HEK293T (cell line): ENCODE results near the gene DDX28.

Experiments
- ARNT ChIP-seq: fragments of 450-650 bp; IDR thresholded peaks from 2 replicates; pipeline ENCODE4 v1.6.1; 2017; ENCODE audit warnings: mild to moderate bottlenecking
- CTBP1 ChIP-seq: fragments of 450-650 bp; IDR thresholded peaks from 2 replicates; pipeline ENCODE4 v1.6.1; 2016; ENCODE audit warnings: borderline replicate concordance
- FOXA1 ChIP-seq: fragments of 450-650 bp; IDR thresholded peaks from 2 replicates; pipeline ENCODE4 v1.6.1; 2016; ENCODE audit warnings: mild to moderate bottlenecking
- FOXK2 ChIP-seq: fragments of 450-650 bp; IDR thresholded peaks from 2 replicates; pipeline ENCODE4 v1.6.1; 2016; ENCODE audit warnings: mild to moderate bottlenecking
- SP1 ChIP-seq: fragments of 450-650 bp; IDR thresholded peaks from 2 replicates; pipeline ENCODE4 v1.6.1; 2017
- SUZ12 ChIP-seq: fragments of 450-650 bp; IDR thresholded peaks from 2 replicates; pipeline ENCODE4 v1.6.1; 2016; ENCODE audit warnings: mild to moderate bottlenecking

DNA sequence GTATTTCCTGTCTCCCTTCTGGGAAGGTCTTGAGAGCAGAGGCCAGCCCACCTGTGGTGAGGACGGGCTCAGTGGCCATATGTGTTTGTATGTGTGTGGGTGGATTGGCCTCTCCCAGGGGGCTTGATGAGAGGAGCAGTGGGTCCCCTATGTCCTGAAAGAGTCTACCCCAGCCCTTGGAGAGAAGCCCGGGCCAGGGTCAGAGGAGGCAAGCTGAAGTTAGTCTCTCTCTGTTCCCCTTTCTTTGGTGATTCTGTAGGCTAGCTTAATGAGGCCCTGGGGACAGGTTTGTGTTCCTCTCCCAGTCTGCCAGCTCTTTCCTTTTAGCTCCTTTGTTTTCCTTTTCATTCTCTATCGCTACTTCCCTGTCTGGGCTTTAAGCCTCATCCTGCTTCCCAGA is 38.4 kb upstream of the DDX28 start:
- no peak for TF ChIP-seq SP1
- TF ChIP-seq CTBP1: no peak
- no peak for TF ChIP-seq ARNT
- no peak for TF ChIP-seq FOXK2
- no peak for TF ChIP-seq SUZ12
- no peak for TF ChIP-seq FOXA1
